GM23338 (cell line): ENCODE results near the gene NUPR1. TPM values are rescaled to one million over a fixed set of nuclear protein-coding genes. Genes with fewer than 3 reads are reported as not detected.

ENCODE experiments used
- ATAC-seq: fragments of 200-7000 bp; cut with Tn5 transposase; 3 replicates; pipeline ENCODE4 v1.9.1; 2020
- DNase-seq: peaks from one replicate; pipeline ENCODE4 v3.0.0-alpha.2; 2015; ENCODE audit warnings: low spot score
- H2AFZ ChIP-seq: fragments of 200-600 bp; sonication (generic); 2 replicates; pipeline ENCODE4 v1.8.0; 2016; ENCODE audit warnings: antibody characterized with exemption, mild to moderate bottlenecking, moderate library complexity
- H3F3A ChIP-seq: fragments of 200-600 bp; sonication (generic); replicated peaks from 2 replicates; pipeline ENCODE4 v1.8.0; 2017; ENCODE audit warnings: antibody characterized with exemption, mixed run types, low read depth
- H3K27ac ChIP-seq: fragments of 200-600 bp; sonication (generic); 2 replicates; pipeline ENCODE4 v1.6.1; 2016; ENCODE audit warnings: low read depth
- H3K27me3 ChIP-seq: fragments of 200-600 bp; sonication (generic); 2 replicates; pipeline ENCODE4 v1.8.0; 2016; ENCODE audit warnings: mild to moderate bottlenecking, mixed run types, moderate library complexity; ENCODE audit not compliant: insufficient read depth
- H3K36me3 ChIP-seq: fragments of 200-600 bp; sonication (generic); 2 replicates; pipeline ENCODE4 v1.8.0; 2016; ENCODE audit warnings: mild to moderate bottlenecking; ENCODE audit not compliant: insufficient read depth
- H3K4me1 ChIP-seq: fragments of 200-600 bp; sonication (generic); 2 replicates; pipeline ENCODE4 v1.8.0; 2016; ENCODE audit warnings: mild to moderate bottlenecking, moderate library complexity; ENCODE audit not compliant: insufficient read depth
- H3K4me2 ChIP-seq: fragments of 200-600 bp; sonication (generic); 2 replicates; pipeline ENCODE4 v1.7.1; 2017; ENCODE audit warnings: mixed run types
- H3K4me3 ChIP-seq: fragments of 200-600 bp; sonication (generic); 2 replicates; pipeline ENCODE4 v1.6.1; 2016; ENCODE audit warnings: mixed run types
- H3K79me2 ChIP-seq: fragments of 200-600 bp; sonication (generic); replicated peaks from 2 replicates; pipeline ENCODE4 v1.8.0; 2017; ENCODE audit warnings: mild to moderate bottlenecking; ENCODE audit not compliant: insufficient read depth
- H3K9me2 ChIP-seq: fragments of 200-600 bp; sonication (generic); 2 replicates; pipeline ENCODE4 v1.8.0; 2017; ENCODE audit not compliant: insufficient read depth
- H4K20me1 ChIP-seq: fragments of 200-600 bp; sonication (generic); replicated peaks from 2 replicates; pipeline ENCODE4 v1.8.0; 2017; ENCODE audit warnings: mild to moderate bottlenecking; ENCODE audit not compliant: insufficient read depth
- H3K27ac Mint-ChIP-seq: 2 replicates; pipeline ENCODE4 v1.8.0; 2020; ENCODE audit warnings: inconsistent platforms, mild to moderate bottlenecking, moderate library complexity, mixed read lengths
- H3K27me3 Mint-ChIP-seq: 3 replicates; pipeline ENCODE4 v1.8.0; 2022; ENCODE audit warnings: low read depth, mild to moderate bottlenecking, moderate library complexity, mixed read lengths, inconsistent platforms; ENCODE audit not compliant: insufficient read depth, poor library complexity
- H3K36me3 Mint-ChIP-seq: 3 replicates; pipeline ENCODE4 v1.8.0; 2021; ENCODE audit warnings: low read depth, mild to moderate bottlenecking, inconsistent platforms, moderate library complexity, mixed read lengths
- H3K4me1 Mint-ChIP-seq: 3 replicates; pipeline ENCODE4 v1.8.0; 2020; ENCODE audit warnings: mild to moderate bottlenecking, inconsistent platforms, mixed read lengths
- H3K4me3 Mint-ChIP-seq: 3 replicates; pipeline ENCODE4 v1.8.0; 2021; ENCODE audit warnings: moderate library complexity, mild to moderate bottlenecking, inconsistent platforms, mixed read lengths
- H3K9me3 Mint-ChIP-seq: 3 replicates; pipeline ENCODE4 v1.8.0; 2020; ENCODE audit warnings: moderate library complexity, mild to moderate bottlenecking, inconsistent platforms, mixed read lengths
- CREB1 ChIP-seq: fragments of 250-450 bp; sonication (Bioruptor Pico); IDR thresholded peaks from 2 replicates; pipeline ENCODE4 v1.5.0; 2020; ENCODE audit warnings: low read depth, mild to moderate bottlenecking, moderate library complexity
- EZH2 ChIP-seq: fragments of 200-600 bp; sonication (generic); IDR thresholded peaks from one replicate; pipeline ENCODE4 v1.8.0; 2017; ENCODE audit warnings: antibody characterized with exemption, mild to moderate bottlenecking, low read depth; ENCODE audit not compliant: unreplicated experiment
- EZH2phosphoT487 ChIP-seq: fragments of 200-600 bp; sonication (generic); IDR thresholded peaks from one replicate; pipeline ENCODE4 v1.8.1; 2018; ENCODE audit warnings: antibody characterized with exemption; ENCODE audit not compliant: unreplicated experiment
- JUNB ChIP-seq: IDR thresholded peaks from one replicate; pipeline ENCODE4 v1.6.1; 2016; ENCODE audit warnings: antibody characterized with exemption; ENCODE audit not compliant: unreplicated experiment
- NANOG ChIP-seq: IDR thresholded peaks from 2 replicates; pipeline ENCODE4 v1.6.1; 2016; ENCODE audit warnings: antibody characterized with exemption, borderline replicate concordance
- POLR2AphosphoS5 ChIP-seq: IDR thresholded peaks from 2 replicates; pipeline ENCODE4 v1.6.1; 2016; ENCODE audit warnings: antibody characterized with exemption, low read depth
- REST ChIP-seq: IDR thresholded peaks from one replicate; pipeline ENCODE4 v1.6.1; 2018; ENCODE audit warnings: antibody characterized with exemption; ENCODE audit not compliant: unreplicated experiment
- STAT1 ChIP-seq: IDR thresholded peaks from one replicate; pipeline ENCODE4 v1.6.1; 2016; ENCODE audit warnings: antibody characterized with exemption; ENCODE audit not compliant: unreplicated experiment
- ZNF114 ChIP-seq: fragments of 250-450 bp; sonication (Bioruptor Pico); IDR thresholded peaks from 2 replicates; pipeline ENCODE4 v1.5.0; 2020; ENCODE audit warnings: mild to moderate bottlenecking, moderate library complexity
- polyA plus RNA-seq: library from polyadenylated mRNA; unstranded; fragments of >200 nt; fragmentation: Nextera tagmentation; extraction: Ambion mirVana; gene quantifications from 2 replicates; pipeline ENCODE4 v1.2.1, GENCODE V29; 2016
- total RNA-seq: library from RNA; depleted of rRNA; stranded (reverse); fragments of >200 nt; shearing (Covaris generic); gene quantifications from 2 replicates; pipeline ENCODE4 v1.2.3, GENCODE V29; 2014
- TF ChIP-seq, protein P1 (sequence below): IDR thresholded peaks from 2 replicates; pipeline ENCODE4 v1.6.1; 2016; ENCODE audit warnings: antibody characterized with exemption
- TF ChIP-seq, protein P2 (sequence below), 2 experiments: fragments of 200-600 bp in 1 of 2; sonication (generic) in 1 of 2; conservative IDR thresholded peaks; 2 replicates each; pipeline versions ENCODE4 v1.5.1 to v1.6.1; 2016 to 2017; ENCODE audit warnings: antibody characterized with exemption in 2 of 2, low read depth in 2 of 2, mild to moderate bottlenecking in 2 of 2, moderate library complexity in 1 of 2

The NUPR1 gene
- total and polyA plus RNA-seq, 2 experiments from 2014 or later: 0.03 to 0.48 TPM

GRCh38 chr16:28580726-28581315, 42.0 kb upstream of the NUPR1 start (continued):
- no peak for TF ChIP-seq EZH2phosphoT487
- TF ChIP-seq, protein P1, sequence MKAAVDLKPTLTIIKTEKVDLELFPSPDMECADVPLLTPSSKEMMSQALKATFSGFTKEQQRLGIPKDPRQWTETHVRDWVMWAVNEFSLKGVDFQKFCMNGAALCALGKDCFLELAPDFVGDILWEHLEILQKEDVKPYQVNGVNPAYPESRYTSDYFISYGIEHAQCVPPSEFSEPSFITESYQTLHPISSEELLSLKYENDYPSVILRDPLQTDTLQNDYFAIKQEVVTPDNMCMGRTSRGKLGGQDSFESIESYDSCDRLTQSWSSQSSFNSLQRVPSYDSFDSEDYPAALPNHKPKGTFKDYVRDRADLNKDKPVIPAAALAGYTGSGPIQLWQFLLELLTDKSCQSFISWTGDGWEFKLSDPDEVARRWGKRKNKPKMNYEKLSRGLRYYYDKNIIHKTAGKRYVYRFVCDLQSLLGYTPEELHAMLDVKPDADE: no peak

DNA sequence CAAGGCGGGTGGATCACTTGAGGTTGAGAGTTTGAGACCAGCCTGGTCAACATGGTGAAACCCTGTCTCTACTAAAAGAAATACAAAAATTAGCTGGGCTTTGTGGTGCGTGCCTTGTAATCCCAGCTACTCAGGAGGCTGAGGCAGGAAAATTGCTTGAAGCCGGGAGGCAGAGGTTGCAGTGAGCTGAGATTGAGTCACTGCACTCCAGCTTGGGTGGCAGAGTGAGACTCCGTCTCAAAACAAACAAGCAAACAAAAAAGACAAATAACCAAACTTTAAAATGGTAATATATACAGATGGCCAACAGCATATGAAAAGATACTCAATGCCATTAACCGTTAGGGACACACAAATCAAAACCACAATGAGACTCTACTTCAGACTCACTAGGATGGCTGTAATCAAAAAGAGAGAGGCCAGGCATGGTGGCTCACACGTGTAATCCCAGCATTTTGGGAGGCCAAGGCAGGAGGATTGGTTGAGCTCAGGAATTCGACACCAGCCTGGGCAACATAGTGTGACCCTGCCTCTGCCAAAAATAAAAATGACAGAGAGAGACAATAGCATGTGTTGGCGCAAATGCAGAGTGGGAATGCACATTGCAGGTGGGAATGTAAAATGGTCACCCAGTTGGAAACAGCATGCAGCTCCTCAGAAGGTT, 36.8 kb upstream of the NUPR1 start:
- peaks cover 9% of the 10 kb centered on the region for H3K27me3 Mint-ChIP-seq
- H3K4me2 ChIP-seq: no peak overlapping the region

GRCh38 chr16:28574925-28575324, 36.2 kb upstream of the NUPR1 start:
- Histone ChIP-seq H3K4me1 (peaks cover 6% of the 10 kb centered on the region), H3K9me2 (0 out of 2 replicates have a peak, but pooled peaks cover 2% of the 10 kb centered on the region), H3K79me2 (no peaks in the 10 kb centered on the region), H3F3A (no peaks in the 10 kb centered on the region), H3K27me3 (no peaks in the 10 kb centered on the region), H3K4me2 (no peak overlapping the region), H3K4me3 (no peak overlapping the region), H2AFZ (no peak overlapping the region), H3K27ac (no peak overlapping the region), H3K36me3 (no peaks in the 10 kb centered on the region), H4K20me1 (no peaks in the 10 kb centered on the region; the same call in 1 of the 2 replicates)
- no peaks in the 10 kb centered on the region; the same call in 2 of the 3 replicates for H3K36me3 Mint-ChIP-seq
- no peak overlapping the region for H3K27ac Mint-ChIP-seq
- DNase-seq: no peak
- no peak for ATAC-seq
- H3K4me1 Mint-ChIP-seq: peaks cover 30% of the 10 kb centered on the region
- peaks cover 9% of the 10 kb centered on the region for H3K27me3 Mint-ChIP-seq
- H3K9me3 Mint-ChIP-seq: no peaks in the 10 kb centered on the region
- H3K4me3 Mint-ChIP-seq: no peak overlapping the region; the same call in 2 of the 3 replicates
- TF ChIP-seq CREB1: no peak
- no peak for TF ChIP-seq NANOG
- TF ChIP-seq EZH2: no peak
- TF ChIP-seq REST: no peak
- no peak for TF ChIP-seq ZNF114 (CRISPR knock-in tag)
- TF ChIP-seq POLR2AphosphoS5: no peak
- TF ChIP-seq, protein P1: no peak
- TF ChIP-seq, protein P2, sequence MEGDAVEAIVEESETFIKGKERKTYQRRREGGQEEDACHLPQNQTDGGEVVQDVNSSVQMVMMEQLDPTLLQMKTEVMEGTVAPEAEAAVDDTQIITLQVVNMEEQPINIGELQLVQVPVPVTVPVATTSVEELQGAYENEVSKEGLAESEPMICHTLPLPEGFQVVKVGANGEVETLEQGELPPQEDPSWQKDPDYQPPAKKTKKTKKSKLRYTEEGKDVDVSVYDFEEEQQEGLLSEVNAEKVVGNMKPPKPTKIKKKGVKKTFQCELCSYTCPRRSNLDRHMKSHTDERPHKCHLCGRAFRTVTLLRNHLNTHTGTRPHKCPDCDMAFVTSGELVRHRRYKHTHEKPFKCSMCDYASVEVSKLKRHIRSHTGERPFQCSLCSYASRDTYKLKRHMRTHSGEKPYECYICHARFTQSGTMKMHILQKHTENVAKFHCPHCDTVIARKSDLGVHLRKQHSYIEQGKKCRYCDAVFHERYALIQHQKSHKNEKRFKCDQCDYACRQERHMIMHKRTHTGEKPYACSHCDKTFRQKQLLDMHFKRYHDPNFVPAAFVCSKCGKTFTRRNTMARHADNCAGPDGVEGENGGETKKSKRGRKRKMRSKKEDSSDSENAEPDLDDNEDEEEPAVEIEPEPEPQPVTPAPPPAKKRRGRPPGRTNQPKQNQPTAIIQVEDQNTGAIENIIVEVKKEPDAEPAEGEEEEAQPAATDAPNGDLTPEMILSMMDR (conservative IDR thresholded peaks at IDR 0.05; ENCODE audit: low read depth in 2 of 2): no peak
- TF ChIP-seq JUNB: no peak

More for the DNA sequence above, 36.8 kb upstream of the NUPR1 start:
- H3F3A ChIP-seq: no peaks in the 10 kb centered on the region
- no peaks in the 10 kb centered on the region; the same call in 2 of the 3 replicates for H3K36me3 Mint-ChIP-seq
- H3K4me3 Mint-ChIP-seq: no peak overlapping the region
- no peak for DNase-seq
- H3K27me3 ChIP-seq: no peaks in the 10 kb centered on the region
- H3K79me2 ChIP-seq: no peaks in the 10 kb centered on the region
- peaks cover 30% of the 10 kb centered on the region for H3K4me1 Mint-ChIP-seq
- no peak overlapping the region for H3K4me3 ChIP-seq
- H3K9me3 Mint-ChIP-seq: no peaks in the 10 kb centered on the region
- H3K36me3 ChIP-seq: no peaks in the 10 kb centered on the region
- no peaks in the 10 kb centered on the region; the same call in 1 of the 2 replicates for H4K20me1 ChIP-seq
- no peak overlapping the region for H3K27ac Mint-ChIP-seq
- no peak overlapping the region for H3K27ac ChIP-seq
- ATAC-seq: no peak
- H3K4me1 ChIP-seq: peaks cover 6% of the 10 kb centered on the region
- H2AFZ ChIP-seq: no peak overlapping the region
- TF ChIP-seq STAT1 (no peak), EZH2phosphoT487 (no peak), POLR2AphosphoS5 (no peak), EZH2 (no peak), ZNF114 (CRISPR knock-in tag) (no peak)
- TF ChIP-seq, protein P1: no peak
- 0 out of 2 replicates have a peak, but pooled peaks cover 2% of the 10 kb centered on the region for H3K9me2 ChIP-seq
